Upper lobe of left lung (tissue), 6 donors: ENCODE measurements around the gene BRMS1. TPM values are rescaled to one million over a fixed set of nuclear protein-coding genes. Genes with fewer than 3 reads are reported as not detected.
"Not testable (repeated sequence)": the region's sequence is repeated elsewhere in the genome, so short reads cannot be mapped to it uniquely, and the experiment has no call there.

Experiments used
- ATAC-seq, 2 donors: fragments of 200-7000 bp; cut with Tn5 transposase; one replicate each; pipeline ENCODE4 v1.9.1; 2022; ENCODE audit warnings: mild to moderate bottlenecking in 2 of 2, moderate library complexity in 2 of 2; ENCODE audit not compliant: low FRiP score in 2 of 2
- DNase-seq, 2 donors: peaks; one replicate each; pipeline ENCODE4 v3.0.0-alpha.2; 2019 to 2020
- H3K27ac ChIP-seq, 4 donors: fragments of 200-600 bp; sonication (generic); one replicate each; pipeline ENCODE4 v1.5.1; 2016 to 2019
- H3K27me3 ChIP-seq, 4 donors: fragments of 200-600 bp; sonication (generic); one replicate each; pipeline ENCODE4 v1.5.1; 2017 to 2019
- H3K36me3 ChIP-seq, 4 donors: fragments of 200-600 bp; sonication (generic); one replicate each; pipeline ENCODE4 v1.5.1; 2016 to 2019
- H3K4me1 ChIP-seq, 4 donors: fragments of 200-600 bp; sonication (generic); one replicate each; pipeline ENCODE4 v1.5.1; 2018 to 2019
- H3K4me3 ChIP-seq, 4 donors: fragments of 200-600 bp; sonication (generic); one replicate each; pipeline ENCODE4 v1.5.1; 2017 to 2019; ENCODE audit warnings: mild to moderate bottlenecking in 2 of 4, moderate library complexity in 1 of 4
- H3K9me3 ChIP-seq, 4 donors: fragments of 200-600 bp; sonication (generic); one replicate each; pipeline ENCODE4 v1.5.1; 2018 to 2019
- CTCF ChIP-seq, 6 experiments: fragments of 450-650 bp in 4 of 6; fragments of 200-600 bp in 2 of 6; sonication (generic) in 2 of 6; IDR thresholded peaks; one replicate each; pipeline ENCODE4 v1.5.1; 2016 to 2019; ENCODE audit warnings: antibody characterized with exemption in 6 of 6
- EP300 ChIP-seq, 4 donors: sonication (generic); formaldehyde crosslinking; IDR thresholded peaks; one replicate each; pipeline ENCODE4 v1.5.1; 2017; ENCODE audit warnings: antibody characterized with exemption in 4 of 4, control low read depth in 2 of 4
- POLR2A ChIP-seq, 4 donors: fragments of 450-650 bp; IDR thresholded peaks; one replicate each; pipeline ENCODE4 v1.5.1; 2016 to 2017; ENCODE audit warnings: antibody characterized with exemption in 4 of 4, mild to moderate bottlenecking in 2 of 4
- POLR2AphosphoS5 ChIP-seq, 2 donors: sonication (generic); formaldehyde crosslinking; IDR thresholded peaks; one replicate each; pipeline ENCODE4 v1.5.1; 2017; ENCODE audit warnings: antibody characterized with exemption in 2 of 2
- WGBS, 2 donors: methylation state at CpG; one replicate each; pipeline ENCODE4 v1.1.5; 2017 to 2018; 5-methylcytosine and 5-hydroxymethylcytosine counted together
- total RNA-seq, 6 donors: library from RNA; depleted of rRNA in 4 of 6; stranded (reverse); fragments of >200 nt in 4 of 6; gene quantifications; one replicate each; pipeline versions ENCODE4 v1.1.0 to v1.2.1, GENCODE V29; 2016 to 2021
- donor health status: DM: no; HTN: no; CAD: no; lungs with moderate emphysema.
- donor health status: DM: no; HTN: yes; CAD: no; lungs with severe emphysema.

The BRMS1 gene
- total RNA-seq, 6 donors from 2014 or later: 34.8 to 63.8 (median 37.1) TPM

- H3K36me3 ChIP-seq: peaks cover 0 to 4% (median 0%) of the 10 kb centered on the region in 4 donors
- H3K4me1 ChIP-seq: peaks cover 7 to 15% (median 11%) of the 10 kb centered on the region in 4 donors
- DNase-seq (no peak), ATAC-seq (no peak)
- H3K27ac ChIP-seq: no peak overlapping the region
- H3K27me3 ChIP-seq: no peaks in the 10 kb centered on the region
- 84% methylated on average over 6 of the region's 6 CpGs for WGBS, 2 donors
- no peak overlapping the region for H3K4me3 ChIP-seq
- H3K9me3 ChIP-seq: no peaks in the 10 kb centered on the region
- no peak for TF ChIP-seq CTCF (IDR thresholded peaks at IDR 0.05)
- no peak for TF ChIP-seq POLR2A (IDR thresholded peaks at IDR 0.05)
- no peak for TF ChIP-seq POLR2AphosphoS5 (IDR thresholded peaks at IDR 0.05)
- TF ChIP-seq EP300 (IDR thresholded peaks at IDR 0.05): no peak
These were observed 16.6 kb upstream of the BRMS1 start for GRCh38 chr11:66361502-66361941.

GRCh38 chr11:66360406-66361073 lies 15.6 kb upstream of the BRMS1 start:
- Histone ChIP-seq H3K4me1 (peaks cover 7 to 15% (median 11%) of the 10 kb centered on the region in 4 donors), H3K27me3 (no peaks in the 10 kb centered on the region), H3K27ac (no peak overlapping the region), H3K9me3 (no peaks in the 10 kb centered on the region), H3K4me3 (no peak overlapping the region), H3K36me3 (peaks cover 0 to 4% (median 0%) of the 10 kb centered on the region in 4 donors)
- 89 to 96% methylated on average over 11 to 15 of the region's 15 CpGs for WGBS, 2 donors
- DNase-seq: no peak
- TF ChIP-seq EP300 (IDR thresholded peaks at IDR 0.05) (no peak), POLR2A (IDR thresholded peaks at IDR 0.05) (no peak), CTCF (IDR thresholded peaks at IDR 0.05) (no peak), POLR2AphosphoS5 (IDR thresholded peaks at IDR 0.05) (no peak)
- ATAC-seq: no peak

GRCh38 chr11:66359662-66360087 lies 14.8 kb upstream of the BRMS1 start:
- H3K4me1 ChIP-seq: peaks cover 7 to 15% (median 11%) of the 10 kb centered on the region in 4 donors
- H3K9me3 ChIP-seq: no peaks in the 10 kb centered on the region
- no peaks in the 10 kb centered on the region for H3K27me3 ChIP-seq
- no peak overlapping the region for H3K27ac ChIP-seq
- WGBS, 2 donors: 67 to 72% methylated on average over 3 of the region's 3 CpGs
- TF ChIP-seq POLR2A (IDR thresholded peaks at IDR 0.05): no peak
- ATAC-seq (no peak), DNase-seq (no peak)
- peaks cover 0 to 4% (median 0%) of the 10 kb centered on the region in 4 donors for H3K36me3 ChIP-seq
- H3K4me3 ChIP-seq: no peak overlapping the region

- WGBS, 2 donors: 72% methylated on average over 8 of the region's 8 CpGs
- Histone ChIP-seq H3K4me1 (peaks cover 17 to 38% (median 22%) of the 10 kb centered on the region in 4 donors), H3K27ac (peak overlapping the region in 1 of 4 donors; percentile 32)
- H3K36me3 ChIP-seq, H3K9me3 ChIP-seq, DNase-seq, H3K4me3 ChIP-seq, H3K27me3 ChIP-seq, ATAC-seq: not testable (repeated sequence)
These were observed 5.8 kb upstream of the BRMS1 start for GRCh38 chr11:66350560-66351235.

GRCh38 chr11:66349084-66349386 lies 4.1 kb upstream of the BRMS1 start:
- WGBS, 2 donors: 45 to 60% methylated on average over 2 of the region's 2 CpGs
- peak overlapping the region in 2 of 4 donors; percentile 74 to 98 for H3K4me3 ChIP-seq
- no peaks in the 10 kb centered on the region for H3K9me3 ChIP-seq
- H3K27me3 ChIP-seq: no peaks in the 10 kb centered on the region
- no peaks in the 10 kb centered on the region for H3K36me3 ChIP-seq
- ATAC-seq (no peak), DNase-seq (no peak)
- peaks cover 27 to 47% (median 35%) of the 10 kb centered on the region in 4 donors for H3K4me1 ChIP-seq
- TF ChIP-seq POLR2AphosphoS5 (IDR thresholded peaks at IDR 0.05): no peak
- no peak for TF ChIP-seq POLR2A (IDR thresholded peaks at IDR 0.05)
- no peak for TF ChIP-seq CTCF (IDR thresholded peaks at IDR 0.05)
- no peak for TF ChIP-seq EP300 (IDR thresholded peaks at IDR 0.05)
- peak overlapping the region in 3 of 4 donors; percentile 6 to 89 (median 35) for H3K27ac ChIP-seq
